HL-60 (cell line): ENCODE data around the gene KCNQ1.

Experiments used
- DNase-seq, 2 experiments: peaks; one replicate each; pipeline ENCODE4 v3.0.0-alpha.2; 2010 to 2020; ENCODE audit warnings: low read depth in 1 of 2, low spot score in 1 of 2
- H3K27ac ChIP-seq: fragments of 250-450 bp; sonication (Bioruptor Pico); replicated peaks from 2 replicates; pipeline ENCODE4 v1.5.1; 2020; ENCODE audit warnings: mild to moderate bottlenecking, moderate library complexity
- H3K27me3 ChIP-seq: fragments of 250-450 bp; sonication (Bioruptor Pico); 2 replicates; pipeline ENCODE4 v1.5.1; 2021; ENCODE audit warnings: mild to moderate bottlenecking, moderate library complexity; ENCODE audit not compliant: insufficient read depth, poor library complexity, severe bottlenecking
- H3K4me3 ChIP-seq: replicated peaks from 2 replicates; pipeline ENCODE4 v1.5.1; 2011; ENCODE audit warnings: mild to moderate bottlenecking, control low read depth, low read length; ENCODE audit not compliant: insufficient read depth
- CTCF ChIP-seq: IDR thresholded peaks from one replicate; pipeline ENCODE4 v1.5.1; 2011; ENCODE audit warnings: low read length, control low read depth, inconsistent platforms; ENCODE audit not compliant: insufficient read depth
- GABPA ChIP-seq: IDR thresholded peaks from 2 replicates; pipeline ENCODE4 v1.6.1; 2012; ENCODE audit warnings: low read depth
- POLR2AphosphoS5 ChIP-seq: IDR thresholded peaks from 2 replicates; pipeline ENCODE4 v1.6.1; 2012; ENCODE audit warnings: low read depth
- REST ChIP-seq: IDR thresholded peaks from 2 replicates; pipeline ENCODE4 v1.6.1; 2012; ENCODE audit warnings: low read depth; ENCODE audit not compliant: insufficient replicate concordance
- SPI1 ChIP-seq: IDR thresholded peaks from 2 replicates; pipeline ENCODE4 v1.6.1; 2012; ENCODE audit warnings: low read depth, mild to moderate bottlenecking, borderline replicate concordance

The KCNQ1 gene

DNA sequence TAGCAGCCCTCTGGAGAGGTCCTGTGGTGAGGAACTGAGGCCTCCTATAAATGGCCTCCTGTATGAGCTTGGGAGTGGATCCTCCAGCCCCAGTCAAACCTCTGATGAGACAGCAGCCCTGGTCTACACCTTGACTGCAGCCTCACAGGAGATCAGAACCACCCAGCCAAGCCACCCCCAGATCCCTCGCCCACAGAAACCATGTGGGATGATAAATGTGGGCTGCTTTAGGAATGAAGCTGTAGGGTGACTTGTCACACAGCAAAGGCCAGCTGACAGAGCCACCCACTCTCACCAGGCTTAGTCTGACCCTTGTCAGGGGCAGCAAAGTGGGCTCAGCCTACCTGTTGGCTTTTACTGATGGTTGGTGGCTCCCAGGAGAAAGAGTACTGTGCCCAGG is 261.5 kb downstream of the KCNQ1 start:
- no peak for TF ChIP-seq CTCF
- TF ChIP-seq SPI1, result no peak
- no peak for TF ChIP-seq REST
- no peak for TF ChIP-seq POLR2AphosphoS5
- TF ChIP-seq GABPA, result no peak
- no peak overlapping the region for H3K4me3 ChIP-seq
- no peak overlapping the region for H3K27ac ChIP-seq
- no peak for DNase-seq
- H3K27me3 ChIP-seq, result no peaks in the 10 kb centered on the region

DNA sequence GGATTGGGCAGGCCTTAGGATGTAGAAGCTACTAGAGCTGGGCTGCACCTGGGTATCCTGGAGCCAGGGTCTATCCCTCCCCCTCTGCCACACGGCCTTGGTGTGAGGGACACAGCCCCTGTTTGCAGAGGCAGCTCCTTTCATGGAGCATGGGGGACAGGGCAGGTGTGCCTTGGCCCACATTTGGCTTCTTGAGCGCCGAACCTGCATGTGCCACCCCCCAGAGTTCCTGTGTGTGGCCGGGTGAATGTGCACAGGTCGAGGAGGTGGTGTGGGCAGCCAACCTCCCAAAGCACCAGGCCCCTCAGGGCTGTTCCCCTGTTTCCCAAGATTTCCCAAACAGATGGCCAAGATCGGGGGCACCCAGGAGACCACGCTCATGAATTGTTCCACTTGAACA is 262.9 kb downstream of the KCNQ1 start:
- H3K27ac ChIP-seq, result no peak overlapping the region
- no peak for DNase-seq
- H3K27me3 ChIP-seq, result no peaks in the 10 kb centered on the region
- H3K4me3 ChIP-seq, result no peak overlapping the region
- TF ChIP-seq REST, result no peak
- no peak for TF ChIP-seq POLR2AphosphoS5
- no peak for TF ChIP-seq GABPA
- no peak for TF ChIP-seq CTCF
- no peak for TF ChIP-seq SPI1

- DNase-seq, result no peak
- no peaks in the 10 kb centered on the region for H3K27me3 ChIP-seq
Measured at GRCh38 chr11:2708151-2708581, 263.4 kb downstream of the KCNQ1 start.

More at GRCh38 chr11:2708151-2708581, 263.4 kb downstream of the KCNQ1 start:
- no peak for TF ChIP-seq GABPA
- TF ChIP-seq REST, result no peak
- no peak for TF ChIP-seq SPI1
- no peak for TF ChIP-seq CTCF
- no peak for TF ChIP-seq POLR2AphosphoS5
- no peak overlapping the region for H3K27ac ChIP-seq
- no peak overlapping the region for H3K4me3 ChIP-seq
